H1 (cell line): Measurements from ENCODE around the gene CERS3. TPM values are rescaled to one million over a fixed set of nuclear protein-coding genes. Genes with fewer than 3 reads are reported as not detected.

ENCODE experiments used
- BRCA1 ChIP-seq: IDR thresholded peaks from 2 replicates; pipeline ENCODE4 v1.6.1; 2012; ENCODE audit warnings: low read depth, low read length, improper control_type of control experiment
- CBX5 ChIP-seq: fragments of 300-800, 300-1000 bp; sonication (generic); IDR thresholded peaks from 2 replicates; pipeline ENCODE4 v1.7.1; 2016; ENCODE audit warnings: antibody characterized with exemption, low read length, low read depth
- CHD2 ChIP-seq: IDR thresholded peaks from 2 replicates; pipeline ENCODE4 v1.6.1; 2012; ENCODE audit warnings: low read length, improper control_type of control experiment
- KDM1A ChIP-seq: fragments of 200-600, 300-600 bp; sonication (generic); IDR thresholded peaks from 2 replicates; pipeline ENCODE4 v1.7.1; 2016; ENCODE audit warnings: mild to moderate bottlenecking, low read length, borderline replicate concordance
- POLR2AphosphoS5 ChIP-seq: IDR thresholded peaks from 2 replicates; pipeline ENCODE4 v1.6.1; 2011; ENCODE audit warnings: low read depth, low read length
- SIN3A ChIP-seq, 2 experiments: IDR thresholded peaks in 1 of 2; conservative IDR thresholded peaks in 1 of 2; 2 replicates each; pipeline ENCODE4 v1.6.1; 2011 to 2012; ENCODE audit warnings: low read length in 2 of 2, improper control_type of control experiment in 1 of 2, low read depth in 1 of 2, mild to moderate bottlenecking in 1 of 2
- polyA plus RNA-seq, 7 experiments: library from polyadenylated mRNA; depleted of rRNA in 3 of 7; stranded (reverse) in 5 of 7; unstranded in 2 of 7; fragments of >200 nt in 5 of 7; fragments of 200-250 nt in 2 of 7; gene quantifications; 1 replicate in 5 of 7; 2 replicates in 1 of 7; 4 replicates in 1 of 7; pipeline versions ENCODE4 v1.2.1 to v1.2.3, GENCODE V29; 2011 to 2013; ENCODE audit warnings: missing spikeins in 2 of 7, mixed read lengths in 2 of 7
- total RNA-seq: library from RNA; stranded (reverse); fragmentation: NEBNext Ultra II Directional; extraction: Animal tissue kit (Norgen Biotek cat#: 25700); gene quantifications from 2 replicates; pipeline ENCODE4 v1.2.1, GENCODE V29; 2021

Gene CERS3
- total and polyA plus RNA-seq, 2 of the 8 experiments (the other 6 are each of a cell fraction or from before 2014, with no cell fraction given), result 0.62 TPM; not detected in 1

- TF ChIP-seq CBX5 (no peak), POLR2AphosphoS5 (no peak), SIN3A (conservative IDR thresholded peaks at IDR 0.05 in 1 of 2, IDR thresholded peaks at IDR 0.05 in 1 of 2; ENCODE audit: low read depth in 1 of 2, low read length in 2 of 2) (no peak), KDM1A (no peak), CHD2 (no peak), BRCA1 (no peak)
These were observed 127.8 kb downstream of the CERS3 start (continued) for GRCh38 chr15:100400996-100401395.
